ENCODE results near the gene ALDH16A1. TPM values are rescaled to one million over a fixed set of nuclear protein-coding genes. Genes with fewer than 3 reads are reported as not detected.

Gene ALDH16A1
- total RNA-seq, 2 donors from 2014 or later, result 25.9 to 38.9 TPM

DNA sequence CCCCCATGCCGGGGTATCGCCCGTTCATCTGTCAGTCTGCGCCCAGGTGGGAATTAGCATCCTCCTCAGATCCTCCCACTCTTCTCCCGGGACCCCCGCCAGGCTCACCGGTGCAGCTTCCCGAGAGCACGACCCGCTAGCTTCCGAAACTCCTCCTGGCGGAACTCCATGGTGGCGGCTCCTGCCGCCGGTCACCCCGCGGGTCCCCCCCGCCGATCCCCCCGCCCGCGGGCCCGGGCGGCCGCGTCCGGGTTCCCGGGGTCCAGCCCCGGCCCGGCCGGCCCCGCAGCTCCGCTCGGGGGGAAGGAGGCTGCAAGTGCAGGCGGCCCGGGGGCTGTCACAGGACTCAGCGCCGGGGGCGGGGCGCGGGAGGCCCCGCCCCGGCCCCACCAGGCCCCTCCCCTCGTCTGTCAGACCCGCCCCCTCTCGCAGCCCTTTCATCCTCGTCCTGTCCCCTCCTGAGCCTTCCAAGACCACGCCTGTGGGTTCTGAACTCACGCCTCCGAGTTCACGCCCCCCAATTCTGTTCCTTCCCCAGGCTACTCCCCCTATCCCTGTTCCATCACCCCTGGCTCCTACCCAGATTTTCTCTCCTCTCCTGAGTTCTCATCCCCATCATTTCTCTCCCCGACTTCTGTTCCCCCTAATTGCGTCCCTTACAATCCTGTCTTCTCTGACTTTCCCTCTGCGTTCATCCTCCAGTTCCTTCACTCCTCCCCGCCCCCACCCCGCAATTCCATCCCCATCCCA is 11.6 kb upstream of the ALDH16A1 start, which contains the start of gene SLC17A7:
Gene SLC17A7 (minus strand): TSS at position 318 of the 750 bp plus-strand sequence. CDS start 148 bp downstream, at position 170.
- H3K9me3 ChIP-seq, result no peaks in the 10 kb centered on the region
- H3K36me3 ChIP-seq (replicated peaks in 1 of 2; ENCODE audit: insufficient read depth in 1 of 2, low read depth in 2 of 2), result no peaks in the 10 kb centered on the region
- intact Hi-C loops (cut with DNase I), result loop anchor here (5.0 kb wide), 1 partner anchor 49 kb away; no protein-coding TSS in a partner anchor
- no peak for TF ChIP-seq POLR2A (IDR thresholded peaks at IDR 0.05)
- TF ChIP-seq, protein P1, sequence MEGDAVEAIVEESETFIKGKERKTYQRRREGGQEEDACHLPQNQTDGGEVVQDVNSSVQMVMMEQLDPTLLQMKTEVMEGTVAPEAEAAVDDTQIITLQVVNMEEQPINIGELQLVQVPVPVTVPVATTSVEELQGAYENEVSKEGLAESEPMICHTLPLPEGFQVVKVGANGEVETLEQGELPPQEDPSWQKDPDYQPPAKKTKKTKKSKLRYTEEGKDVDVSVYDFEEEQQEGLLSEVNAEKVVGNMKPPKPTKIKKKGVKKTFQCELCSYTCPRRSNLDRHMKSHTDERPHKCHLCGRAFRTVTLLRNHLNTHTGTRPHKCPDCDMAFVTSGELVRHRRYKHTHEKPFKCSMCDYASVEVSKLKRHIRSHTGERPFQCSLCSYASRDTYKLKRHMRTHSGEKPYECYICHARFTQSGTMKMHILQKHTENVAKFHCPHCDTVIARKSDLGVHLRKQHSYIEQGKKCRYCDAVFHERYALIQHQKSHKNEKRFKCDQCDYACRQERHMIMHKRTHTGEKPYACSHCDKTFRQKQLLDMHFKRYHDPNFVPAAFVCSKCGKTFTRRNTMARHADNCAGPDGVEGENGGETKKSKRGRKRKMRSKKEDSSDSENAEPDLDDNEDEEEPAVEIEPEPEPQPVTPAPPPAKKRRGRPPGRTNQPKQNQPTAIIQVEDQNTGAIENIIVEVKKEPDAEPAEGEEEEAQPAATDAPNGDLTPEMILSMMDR (IDR thresholded peaks at IDR 0.05), result no peak
- no peak within 1 kb of the TSS for H3K4me3 ChIP-seq
- 6 to 9% methylated on average over 17 to 33 of the region's 56 CpGs for WGBS, 2 donors
- H3K27me3 ChIP-seq, result peaks cover 0 to 37% of the 10 kb centered on the region in 2 donors
- ATAC-seq, result no peak
- no peak within 1 kb of the TSS for H3K27ac ChIP-seq
- DNase-seq, result peak in 2 of 4 donors; percentile 32 to 50
- H3K4me1 ChIP-seq, result peaks cover 15% of the 10 kb centered on the region

GRCh38 chr19:49441960-49442350 is 11.1 kb upstream of the ALDH16A1 start:
- Histone ChIP-seq H3K9me3 (no peaks in the 10 kb centered on the region), H3K27ac (no peak overlapping the region), H3K27me3 (peaks cover 0 to 32% of the 10 kb centered on the region in 2 donors), H3K4me1 (peaks cover 15% of the 10 kb centered on the region), H3K36me3 (replicated peaks in 1 of 2; ENCODE audit: insufficient read depth in 1 of 2, low read depth in 2 of 2) (no peaks in the 10 kb centered on the region), H3K4me3 (no peak overlapping the region)
- 15 to 23% methylated on average over 14 of the region's 14 CpGs for WGBS, 2 donors
- no peak for ATAC-seq
- DNase-seq, result no peak
- intact Hi-C loops (cut with DNase I), result loop anchor here (5.0 kb wide), 1 partner anchor 50 kb away; no protein-coding TSS in a partner anchor
- no peak for TF ChIP-seq POLR2A (IDR thresholded peaks at IDR 0.05)
- TF ChIP-seq, protein P1 (IDR thresholded peaks at IDR 0.05), result no peak

- intact Hi-C loops (cut with DNase I), result loop anchor here (5.0 kb wide), 1 partner anchor 50 kb away; no protein-coding TSS in a partner anchor
- H3K4me1 ChIP-seq, result peaks cover 15% of the 10 kb centered on the region
- no peak for TF ChIP-seq POLR2A (IDR thresholded peaks at IDR 0.05)
- TF ChIP-seq, protein P1 (IDR thresholded peaks at IDR 0.05), result no peak
- 1 to 5% methylated on average over 11 of the region's 11 CpGs for WGBS, 2 donors
- peaks cover 0 to 30% of the 10 kb centered on the region in 2 donors for H3K27me3 ChIP-seq
- H3K36me3 ChIP-seq (replicated peaks in 1 of 2; ENCODE audit: insufficient read depth in 1 of 2, low read depth in 2 of 2), result no peaks in the 10 kb centered on the region
- ATAC-seq, result no peak
- DNase-seq, result peak in 2 of 4 donors; percentile 29 to 34
- H3K27ac ChIP-seq, result no peak overlapping the region
- no peak overlapping the region for H3K4me3 ChIP-seq
- H3K9me3 ChIP-seq, result no peaks in the 10 kb centered on the region
Measured at GRCh38 chr19:49442354-49442753, 10.7 kb upstream of the ALDH16A1 start.

- Histone ChIP-seq H3K4me1 (peaks cover 15% of the 10 kb centered on the region), H3K27ac (peak overlapping the region in 3 of 4 donors; percentile 28 to 73 (median 59)), H3K4me3 (peak overlapping the region; percentile 20 to 25), H3K27me3 (peaks cover 0 to 30% of the 10 kb centered on the region in 2 donors), H3K9me3 (no peaks in the 10 kb centered on the region), H3K36me3 (replicated peaks in 1 of 2; ENCODE audit: insufficient read depth in 1 of 2, low read depth in 2 of 2) (no peaks in the 10 kb centered on the region)
- TF ChIP-seq POLR2A (IDR thresholded peaks at IDR 0.05), result no peak
- TF ChIP-seq, protein P1 (IDR thresholded peaks at IDR 0.05), result no peak
- peak; percentile 90 to 95 (median 93) for DNase-seq
- peak; percentile 66 for ATAC-seq
- intact Hi-C loops (cut with DNase I), result loop anchor here (5.0 kb wide), 1 partner anchor 51 kb away; no protein-coding TSS in a partner anchor
- WGBS, 2 donors, result 1 to 3% methylated on average over 29 to 43 of the region's 43 CpGs
Measured at GRCh38 chr19:49442771-49443365, 10.2 kb upstream of the ALDH16A1 start.

All from body of pancreas (tissue), 4 donors.